Erythroblast (primary cell): Measurements from ENCODE around the gene KIF1A.
"Not testable (repeated sequence)": the region's sequence is repeated elsewhere in the genome, so short reads cannot be mapped to it uniquely, and the experiment has no call there.

Source experiments
- DNase-seq, 2 experiments: peaks; one replicate each; lab custom pipeline; 2025; lab: John Stamatoyannopoulos, UW
- GATA1 ChIP-seq: IDR thresholded peaks from 2 replicates; pipeline ENCODE4 v1.6.1; 2011; ENCODE audit warnings: low read depth, mild to moderate bottlenecking, control low read depth, low read length, moderate library complexity
- POLR2A ChIP-seq: IDR thresholded peaks from 2 replicates; pipeline ENCODE4 v1.6.1; 2011; ENCODE audit warnings: mild to moderate bottlenecking, low read length

The KIF1A gene

GRCh38 chr2:240786355-240786841, 33.6 kb downstream of the KIF1A start:
- no peak for DNase-seq

GRCh38 chr2:240785424-240786335, 34.3 kb downstream of the KIF1A start:
- DNase-seq = no peak
- TF ChIP-seq GATA1 = no peak

More at GRCh38 chr2:240786355-240786841, 33.6 kb downstream of the KIF1A start:
- no peak for TF ChIP-seq POLR2A

GRCh38 chr2:240784629-240785423, 35.2 kb downstream of the KIF1A start:
- DNase-seq = no peak
- TF ChIP-seq POLR2A (no peak), GATA1 (no peak)

GRCh38 chr2:240783819-240784621, 36.0 kb downstream of the KIF1A start:
- TF ChIP-seq GATA1 (no peak), POLR2A (no peak)
- DNase-seq = no peak

- TF ChIP-seq GATA1 = no peak
- TF ChIP-seq POLR2A = no peak
- DNase-seq = no peak
Measured at GRCh38 chr2:240782886-240783818, 36.9 kb downstream of the KIF1A start.

GRCh38 chr2:240782221-240782885, 37.7 kb downstream of the KIF1A start:
- no peak for TF ChIP-seq GATA1
- TF ChIP-seq POLR2A = no peak
- DNase-seq = no peak

GRCh38 chr2:240781471-240782220, 38.4 kb downstream of the KIF1A start:
- TF ChIP-seq POLR2A (no peak), GATA1 (no peak)
- DNase-seq = no peak

GRCh38 chr2:240780023-240780700, 39.9 kb downstream of the KIF1A start:
- DNase-seq = no peak
- TF ChIP-seq POLR2A (no peak), GATA1 (no peak)

- DNase-seq = not testable (repeated sequence)
Measured at GRCh38 chr2:240779250-240779832, 40.7 kb downstream of the KIF1A start.

- DNase-seq = no peak
- TF ChIP-seq POLR2A = no peak
- no peak for TF ChIP-seq GATA1
Measured at GRCh38 chr2:240778426-240778825, 41.6 kb downstream of the KIF1A start.
